H1 (cell line): Measurements from ENCODE around the gene GAS6. TPM values are rescaled to one million over a fixed set of nuclear protein-coding genes. Genes with fewer than 3 reads are reported as not detected.

Experiments used
- CTCF ChIA-PET: fragments of 300-600 bp; sonication (Branson Sonifier 250); formaldehyde crosslinking; loops from one replicate; lab custom pipeline; 2021; ENCODE audit not compliant: partially characterized antibody; lab: Charles Lee
- POLR2A ChIA-PET: fragments of 300-600 bp; sonication (Branson Sonifier 250); formaldehyde crosslinking; loops from one replicate; lab custom pipeline; 2021; ENCODE audit warnings: inconsistent platforms; ENCODE audit not compliant: partially characterized antibody; lab: Charles Lee
- DNase-seq, 2 experiments: peaks; one replicate each; pipeline versions ENCODE4 v3.0.0 to v3.0.0-alpha.2; 2010 to 2022; ENCODE audit warnings: low spot score in 2 of 2, low read depth in 1 of 2, mixed read lengths in 1 of 2
- FAIRE-seq: peaks from 2 replicates; lab custom pipeline; 2011; peaks lifted over from hg19 to GRCh38; lab: Jason Lieb, UNC
- H2AFZ ChIP-seq: 2 replicates; pipeline ENCODE4 v1.8.1; 2012; ENCODE audit warnings: low read length, inconsistent platforms
- H2AK5ac ChIP-seq: 2 replicates; pipeline ENCODE4 v1.6.1; 2013; ENCODE audit warnings: low read depth, low read length
- H2BK120ac ChIP-seq: replicated peaks from 2 replicates; pipeline ENCODE3; 2013; ENCODE audit warnings: low read depth, low read length, inconsistent platforms
- H2BK12ac ChIP-seq: 2 replicates; pipeline ENCODE4 v1.6.1; 2013; ENCODE audit warnings: low read depth, low read length
- H2BK15ac ChIP-seq: 2 replicates; pipeline ENCODE4 v1.6.1; 2013; ENCODE audit warnings: low read length
- H2BK20ac ChIP-seq: 2 replicates; pipeline ENCODE4 v1.6.1; 2013; ENCODE audit warnings: low read length
- H2BK5ac ChIP-seq: 2 replicates; pipeline ENCODE4 v1.6.1; 2013; ENCODE audit warnings: low read depth, low read length
- H3K14ac ChIP-seq: 2 replicates; pipeline ENCODE4 v1.6.1; 2013; ENCODE audit warnings: inconsistent platforms; ENCODE audit not compliant: insufficient read length
- H3K18ac ChIP-seq: 2 replicates; pipeline ENCODE4 v1.6.1; 2013; ENCODE audit warnings: low read length; ENCODE audit errors: extremely low read depth
- H3K23ac ChIP-seq: 2 replicates; pipeline ENCODE4 v1.6.1; 2013; ENCODE audit warnings: inconsistent platforms; ENCODE audit not compliant: insufficient read length
- H3K23me2 ChIP-seq: 2 replicates; pipeline ENCODE4 v1.6.1; 2013; ENCODE audit warnings: low read depth, low read length
- H3K27ac ChIP-seq: 2 replicates; pipeline ENCODE4 v1.6.1; 2011; ENCODE audit warnings: low read depth, low read length, inconsistent platforms
- H3K27me3 ChIP-seq, 4 experiments: replicated peaks in 1 of 4; 1 replicate in 1 of 4; 2 replicates in 3 of 4; pipeline versions ENCODE4 v1.6.1 to v1.8.1; 2011 to 2013; ENCODE audit warnings: low read length in 3 of 4, mild to moderate bottlenecking in 3 of 4, inconsistent platforms in 2 of 4, mixed read lengths in 2 of 4, moderate library complexity in 1 of 4; ENCODE audit not compliant: control insufficient read depth in 3 of 4, insufficient read depth in 3 of 4; ENCODE audit errors: extremely low read depth in 1 of 4
- H3K36me3 ChIP-seq, 4 experiments: 2 replicates each; pipeline versions ENCODE4 v1.6.1 to v1.8.1; 2011 to 2013; ENCODE audit warnings: mild to moderate bottlenecking in 4 of 4, low read length in 3 of 4, moderate library complexity in 2 of 4, control low read depth in 1 of 4, inconsistent platforms in 1 of 4; ENCODE audit not compliant: insufficient read depth in 4 of 4, control insufficient read depth in 2 of 4
- H3K4ac ChIP-seq: replicated peaks from 2 replicates; pipeline ENCODE3; 2013; ENCODE audit warnings: low read length, low read depth, mixed read lengths, inconsistent platforms; ENCODE audit not compliant: insufficient read length
- H3K4me1 ChIP-seq, 4 experiments: replicated peaks in 1 of 4; 1 replicate in 1 of 4; 2 replicates in 3 of 4; pipeline versions ENCODE4 v1.6.1 to v1.8.1; 2011 to 2013; ENCODE audit warnings: low read length in 3 of 4, inconsistent platforms in 2 of 4, mixed read lengths in 1 of 4; ENCODE audit not compliant: insufficient read depth in 4 of 4, control insufficient read depth in 3 of 4
- H3K4me2 ChIP-seq, 2 experiments: 2 replicates each; pipeline versions ENCODE4 v1.6.1 to v1.8.1; 2011 to 2013; ENCODE audit warnings: low read depth in 2 of 2, low read length in 2 of 2, control low read depth in 1 of 2, inconsistent platforms in 1 of 2, mild to moderate bottlenecking in 1 of 2; ENCODE audit not compliant: insufficient read depth in 1 of 2
- H3K4me3 ChIP-seq, 4 experiments: fragments of 200-600, 300-600 bp in 1 of 4; sonication (generic), shearing (Covaris generic), sonication (Bioruptor Twin) in 1 of 4; 2 replicates each; pipeline versions ENCODE4 v1.5.1 to v1.8.1; 2011 to 2016; ENCODE audit warnings: low read length in 4 of 4, low read depth in 3 of 4, control low read depth in 2 of 4, inconsistent platforms in 2 of 4, mild to moderate bottlenecking in 2 of 4, mixed read lengths in 1 of 4, moderate library complexity in 1 of 4; ENCODE audit not compliant: insufficient read depth in 2 of 4; ENCODE audit errors: extremely low read depth in 1 of 4
- H3K56ac ChIP-seq: replicated peaks from 2 replicates; pipeline ENCODE3; 2013; ENCODE audit warnings: low read depth, mild to moderate bottlenecking, mixed read lengths, low read length, inconsistent platforms; ENCODE audit not compliant: insufficient read length
- H3K79me1 ChIP-seq: 2 replicates; pipeline ENCODE4 v1.6.1; 2013; ENCODE audit warnings: low read depth, low read length, control low read depth
- H3K79me2 ChIP-seq, 2 experiments: 2 replicates each; pipeline versions ENCODE4 v1.6.1 to v1.8.1; 2012 to 2013; ENCODE audit warnings: low read length in 2 of 2, mild to moderate bottlenecking in 2 of 2, inconsistent platforms in 1 of 2; ENCODE audit not compliant: insufficient read depth in 2 of 2, control insufficient read depth in 1 of 2
- H3K9ac ChIP-seq, 4 experiments: replicated peaks in 1 of 4; 1 replicate in 1 of 4; 2 replicates in 3 of 4; pipeline versions ENCODE4 v1.6.1 to v1.8.1; 2011 to 2013; ENCODE audit warnings: low read depth in 3 of 4, low read length in 3 of 4, control low read depth in 2 of 4, mild to moderate bottlenecking in 2 of 4, moderate library complexity in 2 of 4, inconsistent platforms in 1 of 4; ENCODE audit errors: extremely low read depth in 1 of 4
- H3K9me3 ChIP-seq, 2 experiments: 2 replicates each; pipeline versions ENCODE4 v1.6.1 to v1.8.1; 2012 to 2013; ENCODE audit warnings: mild to moderate bottlenecking in 2 of 2, moderate library complexity in 2 of 2, control low read depth in 1 of 2, inconsistent platforms in 1 of 2, low read depth in 1 of 2, low read length in 1 of 2, mixed read lengths in 1 of 2; ENCODE audit not compliant: insufficient read depth in 2 of 2
- H4K20me1 ChIP-seq, 2 experiments: replicated peaks in 1 of 2; 2 replicates each; pipeline versions ENCODE3 to v1.8.1; 2011 to 2013; ENCODE audit warnings: inconsistent platforms in 2 of 2, low read length in 2 of 2, mild to moderate bottlenecking in 1 of 2; ENCODE audit not compliant: insufficient read depth in 2 of 2, control insufficient read depth in 1 of 2
- H4K5ac ChIP-seq: 2 replicates; pipeline ENCODE4 v1.6.1; 2013; ENCODE audit warnings: low read length, low read depth, mixed read lengths, inconsistent platforms; ENCODE audit not compliant: insufficient read length
- H4K8ac ChIP-seq: 2 replicates; pipeline ENCODE4 v1.8.0; 2013; ENCODE audit warnings: mild to moderate bottlenecking, moderate library complexity, low read length, inconsistent platforms; ENCODE audit not compliant: insufficient read depth; ENCODE audit errors: extremely low read depth
- H4K91ac ChIP-seq: replicated peaks from 2 replicates; pipeline ENCODE3; 2013; ENCODE audit warnings: low read length, mixed read lengths, inconsistent platforms; ENCODE audit not compliant: insufficient read length
- MAFK ChIP-seq: IDR thresholded peaks from 2 replicates; pipeline ENCODE4 v1.6.1; 2012; ENCODE audit warnings: low read depth, mild to moderate bottlenecking, improper control_type of control experiment, low read length
- POU5F1 ChIP-seq: IDR thresholded peaks from 2 replicates; pipeline ENCODE4 v1.6.1; 2011; ENCODE audit warnings: low read depth, mild to moderate bottlenecking, low read length, moderate library complexity
- SIRT6 ChIP-seq: IDR thresholded peaks from one replicate; pipeline ENCODE4 v1.7.1; 2012; ENCODE audit warnings: low read length, inconsistent platforms
- WGBS, 2 experiments: shearing (Covaris generic) in 1 of 2; methylation state at CpG; one replicate each; pipeline versions ENCODE4 v1.1.6 to v1.1.7; 2013 to 2015; ENCODE audit warnings: low lambda C conversion rate in 2 of 2, mixed read lengths in 2 of 2, inconsistent platforms in 1 of 2, low coverage in 1 of 2, missing lambda C conversion rate in 1 of 2; ENCODE audit not compliant: insufficient replicate concordance in 2 of 2, insufficient coverage in 1 of 2, insufficient read length in 1 of 2; ENCODE audit errors: extremely low coverage in 1 of 2, missing lambda C conversion rate in 1 of 2; 5-methylcytosine and 5-hydroxymethylcytosine counted together
- polyA plus RNA-seq, 7 experiments: library from polyadenylated mRNA; depleted of rRNA in 3 of 7; stranded (reverse) in 5 of 7; unstranded in 2 of 7; fragments of >200 nt in 5 of 7; fragments of 200-250 nt in 2 of 7; gene quantifications; 1 replicate in 5 of 7; 2 replicates in 1 of 7; 4 replicates in 1 of 7; pipeline versions ENCODE4 v1.2.1 to v1.2.3, GENCODE V29; 2011 to 2013; ENCODE audit warnings: missing spikeins in 2 of 7, mixed read lengths in 2 of 7
- total RNA-seq: library from RNA; stranded (reverse); fragmentation: NEBNext Ultra II Directional; extraction: Animal tissue kit (Norgen Biotek cat#: 25700); gene quantifications from 2 replicates; pipeline ENCODE4 v1.2.1, GENCODE V29; 2021

Gene GAS6
- total and polyA plus RNA-seq, 2 of the 8 experiments (the other 6 are each of a cell fraction or from before 2014, with no cell fraction given), result 18.6 to 31.0 TPM

DNA sequence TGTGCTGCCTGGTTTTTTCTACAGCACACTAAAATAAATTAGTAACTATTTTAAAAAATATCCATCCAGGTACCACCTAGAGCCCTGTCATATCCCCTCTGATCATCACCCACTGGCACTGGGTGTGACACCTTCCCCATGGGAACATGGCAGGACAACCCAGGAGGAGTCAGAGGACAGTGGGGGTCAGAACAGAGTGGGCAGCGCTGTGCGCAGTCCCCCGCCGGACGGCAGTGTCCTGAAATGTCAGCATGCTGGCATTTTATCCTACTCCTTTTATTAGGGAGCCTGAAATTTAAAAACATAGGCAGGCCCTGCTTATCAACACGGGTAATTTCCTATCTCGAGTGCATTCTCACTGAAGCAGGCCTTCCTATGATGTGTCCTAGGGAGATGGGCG is 42.1 kb upstream of the GAS6 start:
- Histone ChIP-seq H3K4me3 (no peak overlapping the region), H3K23me2 (no peaks in the 10 kb centered on the region), H3K4me2 (no peak overlapping the region), H3K79me1 (no peaks in the 10 kb centered on the region), H3K18ac (no peak overlapping the region), H2BK20ac (no peak overlapping the region), H4K20me1 (no peaks in the 10 kb centered on the region), H2BK12ac (no peak overlapping the region), H3K4me1 (peaks cover 0 to 2% (median 0%) of the 10 kb centered on the region in 4 experiments; a peak in 1 of 7 replicates), H2BK120ac (no peak overlapping the region), H3K79me2 (no peaks in the 10 kb centered on the region), H4K5ac (no peak overlapping the region), H3K9me3 (no peaks in the 10 kb centered on the region; a peak in 1 of 4 replicates), H2BK5ac (no peak overlapping the region), H3K27ac (no peak overlapping the region), H3K4ac (no peak overlapping the region), H3K36me3 (no peaks in the 10 kb centered on the region), H4K91ac (no peak overlapping the region), H3K56ac (no peak overlapping the region), H3K14ac (no peak overlapping the region), H2BK15ac (no peak overlapping the region), H3K27me3 (no peaks in the 10 kb centered on the region; a peak in 1 of 7 replicates), H3K23ac (no peak overlapping the region), H3K9ac (no peak overlapping the region), H2AK5ac (no peak overlapping the region), H2AFZ (no peak overlapping the region), H4K8ac (no peak overlapping the region)
- no peak for TF ChIP-seq MAFK
- TF ChIP-seq SIRT6, result no peak
- TF ChIP-seq POU5F1, result no peak
- CTCF ChIA-PET, result interaction anchor here (0.9 to 1.7 kb wide), 4 partner anchors 10 to 289 kb away, joined by 3 to 4 read pairs (median 4); no protein-coding TSS in a partner anchor
- DNase-seq, result no peak
- 89% methylated on average over 8 of the region's 8 CpGs; no CpG with 5 or more reads in 1 of the 2 experiments for WGBS, 2 experiments
- POLR2A ChIA-PET, result no interaction called here
- FAIRE-seq, result no peak
